ENCODE measurements around the gene TTYH1.
"Not testable (repeated sequence)": the region's sequence is repeated elsewhere in the genome, so short reads cannot be mapped to it uniquely, and the experiment has no call there.

The TTYH1 gene

DNA sequence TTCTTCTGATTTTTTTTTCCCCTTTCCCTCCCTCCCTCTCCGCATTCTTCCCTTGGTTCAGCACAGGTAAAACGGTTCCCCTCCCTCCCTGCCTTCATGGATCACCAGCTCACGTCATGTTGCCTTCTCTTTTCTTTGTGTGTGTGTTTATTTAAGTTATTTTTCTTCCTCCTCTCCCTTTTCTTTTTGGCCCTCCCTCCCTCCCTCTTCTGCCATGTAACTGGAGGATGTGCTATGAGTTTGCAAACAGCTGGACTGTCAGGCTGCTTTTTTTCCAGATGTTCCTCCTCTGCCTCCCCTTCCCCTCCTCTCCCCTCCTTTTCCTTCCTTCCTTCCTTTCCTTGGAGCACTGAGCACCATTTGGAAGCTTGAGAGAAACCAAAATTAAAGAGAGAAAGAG lies 46.3 kb downstream of the TTYH1 start:
- DNase-seq, result no peak

DNA sequence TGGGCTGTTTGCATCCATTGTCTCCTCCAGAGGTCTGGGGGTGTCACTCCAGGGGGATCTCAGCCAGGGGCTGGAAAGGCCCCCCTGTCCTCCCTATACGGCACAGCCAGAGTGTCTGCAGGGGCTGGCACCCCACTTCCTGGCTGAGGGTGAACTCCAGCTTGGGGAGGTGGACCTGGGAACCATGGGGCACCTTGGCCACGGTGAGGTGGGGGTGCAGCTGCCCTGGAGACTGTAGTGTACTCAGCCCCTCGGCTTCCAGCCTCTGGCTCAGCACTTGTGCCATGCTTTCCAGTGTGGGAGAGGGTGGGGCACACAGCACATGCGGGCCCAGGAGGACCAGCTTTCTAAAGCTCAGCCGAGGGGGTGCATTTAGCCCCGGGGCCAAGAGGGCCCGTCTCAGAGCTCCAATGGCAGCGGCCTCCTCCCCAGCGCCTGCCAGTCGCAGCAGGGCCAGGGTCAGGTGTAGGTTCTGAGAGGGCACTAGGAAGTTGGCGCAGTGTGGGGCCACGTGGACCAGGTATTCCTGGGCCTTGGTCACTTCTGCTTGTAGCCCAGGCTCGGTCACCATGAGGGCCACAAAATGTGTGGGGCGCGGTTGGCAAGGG lies 46.9 kb downstream of the TTYH1 start:
- no peak for DNase-seq

- DNase-seq, result peak; percentile 72
These were observed 47.6 kb downstream of the TTYH1 start for GRCh38 chr19:54462655-54463530.

- peak; percentile 92 for DNase-seq
These were observed 48.3 kb downstream of the TTYH1 start, which contains the start of gene LENG9 for GRCh38 chr19:54463531-54464043. TSS of gene LENG9 (minus strand) at chr19:54463778. CDS start at chr19:54463526, 252 bp downstream.

GRCh38 chr19:54464044-54464629 lies 48.9 kb downstream of the TTYH1 start:
- DNase-seq, result peak; percentile 79

DNA sequence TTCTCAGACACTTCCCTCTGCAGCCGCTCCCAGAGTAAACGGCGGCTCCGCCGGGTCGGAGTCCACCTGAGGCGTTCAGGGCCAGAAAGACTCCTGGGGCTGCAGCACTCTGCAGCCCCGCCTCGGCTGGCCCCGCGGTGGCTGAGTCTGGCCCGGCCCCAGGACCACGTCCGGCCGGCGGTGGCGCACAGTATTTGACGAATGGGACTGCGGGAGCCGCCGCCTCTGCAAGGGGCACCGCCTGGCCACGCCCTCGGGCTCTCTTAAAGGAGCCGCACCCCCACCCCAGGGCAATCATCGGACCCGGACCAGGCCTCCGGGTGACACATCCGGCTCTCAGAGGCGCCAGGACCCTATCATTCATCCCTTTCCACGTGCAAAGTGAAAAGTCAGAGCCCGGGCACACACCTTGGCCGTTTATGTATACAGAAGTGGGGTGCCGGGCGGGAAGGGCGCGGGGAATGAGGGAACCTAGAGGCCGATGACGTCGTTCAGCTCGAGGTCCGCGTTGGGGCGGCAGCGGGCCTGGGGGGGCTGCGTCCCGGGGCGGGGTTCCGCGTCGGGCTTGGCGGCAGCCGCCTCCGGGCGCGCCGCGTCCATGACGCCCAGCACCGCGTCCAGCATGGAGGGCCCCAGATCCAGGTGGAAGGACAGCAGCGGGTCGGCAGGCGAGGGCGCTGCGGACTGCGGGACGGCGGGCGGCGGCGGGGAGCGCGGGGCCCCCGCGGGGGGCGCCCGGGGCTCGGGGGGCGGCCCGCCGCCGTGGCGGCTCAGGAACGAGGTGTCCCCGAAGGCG lies 49.6 kb downstream of the TTYH1 start:
- peak; percentile 77 for DNase-seq

DNA sequence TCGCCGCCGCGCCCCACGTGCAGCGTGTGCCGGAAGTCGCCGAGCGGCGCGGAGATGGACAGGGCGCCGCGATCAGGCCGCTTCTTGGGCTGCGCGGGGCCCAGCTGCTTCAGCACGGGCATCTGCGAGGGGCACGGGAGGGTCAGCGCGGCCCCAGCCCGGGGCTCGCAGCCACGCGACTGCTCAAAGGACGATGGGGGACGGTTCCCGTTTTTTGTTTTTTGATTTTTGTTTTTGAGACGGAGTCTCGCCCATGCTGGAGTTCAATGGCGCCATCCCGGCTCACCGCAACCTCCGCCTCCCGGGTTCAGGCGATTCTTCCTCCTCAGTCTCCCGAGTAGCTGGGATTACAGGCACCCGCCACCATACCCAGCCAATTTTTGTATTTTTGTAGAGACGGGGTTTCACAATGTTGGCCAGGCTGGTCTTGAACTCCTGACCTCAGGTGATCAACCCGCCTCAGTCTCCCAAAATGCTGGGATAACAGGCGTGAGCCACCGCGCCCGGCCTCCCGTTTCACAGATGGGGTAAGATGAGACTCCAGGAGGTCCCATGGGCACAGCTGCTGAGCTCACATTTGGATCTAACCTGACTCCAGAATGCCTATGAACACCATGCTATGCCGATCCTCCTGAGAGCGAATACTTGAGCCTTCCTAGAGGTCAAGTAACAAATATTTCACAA lies 50.3 kb downstream of the TTYH1 start:
- no peak for DNase-seq

DNA sequence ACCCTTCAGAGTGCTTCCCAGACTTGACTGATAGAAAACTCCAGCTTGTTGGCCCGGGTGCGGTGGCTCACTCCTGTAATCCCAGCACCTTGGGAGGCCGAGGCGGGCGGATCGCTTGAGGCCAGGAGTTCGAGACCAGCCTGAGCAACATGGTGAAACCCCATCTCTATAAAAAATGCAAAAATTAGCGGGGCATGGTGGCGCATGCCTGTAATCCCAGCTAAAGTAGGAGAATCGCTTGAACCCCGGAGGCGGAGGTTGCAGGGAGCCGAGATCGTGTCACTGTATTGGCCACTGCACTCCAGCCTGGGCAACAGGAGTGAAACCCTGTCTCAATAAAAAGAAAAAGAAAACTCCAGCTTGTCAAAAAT lies 50.8 kb downstream of the TTYH1 start:
- DNase-seq, result not testable (repeated sequence)

- DNase-seq, result no peak
These were observed 54.3 kb downstream of the TTYH1 start for GRCh38 chr19:54469496-54469934.

GRCh38 chr19:54470276-54470887 lies 55.1 kb downstream of the TTYH1 start:
- DNase-seq, result no peak

- DNase-seq, result no peak
These were observed 55.9 kb downstream of the TTYH1 start for GRCh38 chr19:54470991-54471782.

GRCh38 chr19:54473071-54473891 lies 58.0 kb downstream of the TTYH1 start, which contains the start of gene CDC42EP5:
TSS of gene CDC42EP5 (minus strand) at chr19:54473296. CDS start at chr19:54465547, 7,749 bp downstream.
- DNase-seq, result no peak

DNA sequence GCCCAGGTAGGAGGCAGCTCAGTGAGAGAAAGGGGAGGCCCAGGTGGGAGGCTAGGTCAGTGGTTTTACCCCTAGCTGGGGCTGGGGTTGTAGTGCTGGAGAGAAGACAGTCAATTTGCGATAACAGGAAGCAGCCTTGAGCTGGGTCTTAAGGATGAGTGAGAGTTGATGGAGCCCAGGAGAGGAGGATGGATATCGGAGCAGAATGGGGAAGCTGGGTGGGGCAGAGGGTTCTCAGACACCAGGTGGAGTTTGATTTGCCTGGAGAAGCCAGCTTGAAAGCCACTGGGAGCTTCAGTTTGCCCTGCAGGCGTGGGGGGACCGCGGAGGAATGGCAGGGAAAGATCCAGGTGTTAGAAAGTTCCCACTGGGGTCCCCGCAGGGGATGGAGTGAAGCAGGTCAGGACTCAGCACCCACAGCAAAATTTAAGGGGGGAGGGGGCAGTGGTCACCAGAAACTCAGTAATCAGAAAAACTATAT lies 58.7 kb downstream of the TTYH1 start:
- no peak for DNase-seq

GRCh38 chr19:54475706-54476105 lies 60.4 kb downstream of the TTYH1 start:
- no peak for DNase-seq

GRCh38 chr19:54477650-54478049 lies 62.4 kb downstream of the TTYH1 start:
- DNase-seq, result no peak

GRCh38 chr19:54478677-54479266 lies 63.5 kb downstream of the TTYH1 start:
- DNase-seq, result peak; percentile 24

DNA sequence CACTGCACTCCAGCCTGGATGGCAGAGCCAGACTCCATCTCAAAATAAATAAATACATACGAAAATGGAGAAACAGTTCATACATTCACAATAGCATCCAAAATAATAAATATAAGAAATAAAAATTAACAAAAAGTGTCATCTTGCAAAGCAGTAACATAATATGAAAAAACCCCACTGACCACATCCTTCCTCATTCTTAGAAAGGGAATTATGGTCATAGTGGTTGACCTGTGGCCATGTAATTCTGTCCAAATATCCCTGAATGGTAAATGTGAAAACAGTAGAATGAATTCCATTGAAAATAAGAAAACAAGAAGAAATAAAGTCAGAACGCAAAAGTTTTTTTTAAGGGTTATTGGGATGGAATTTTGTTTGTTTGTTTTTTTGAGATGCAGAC lies 64.8 kb downstream of the TTYH1 start:
- no peak for DNase-seq

DNA sequence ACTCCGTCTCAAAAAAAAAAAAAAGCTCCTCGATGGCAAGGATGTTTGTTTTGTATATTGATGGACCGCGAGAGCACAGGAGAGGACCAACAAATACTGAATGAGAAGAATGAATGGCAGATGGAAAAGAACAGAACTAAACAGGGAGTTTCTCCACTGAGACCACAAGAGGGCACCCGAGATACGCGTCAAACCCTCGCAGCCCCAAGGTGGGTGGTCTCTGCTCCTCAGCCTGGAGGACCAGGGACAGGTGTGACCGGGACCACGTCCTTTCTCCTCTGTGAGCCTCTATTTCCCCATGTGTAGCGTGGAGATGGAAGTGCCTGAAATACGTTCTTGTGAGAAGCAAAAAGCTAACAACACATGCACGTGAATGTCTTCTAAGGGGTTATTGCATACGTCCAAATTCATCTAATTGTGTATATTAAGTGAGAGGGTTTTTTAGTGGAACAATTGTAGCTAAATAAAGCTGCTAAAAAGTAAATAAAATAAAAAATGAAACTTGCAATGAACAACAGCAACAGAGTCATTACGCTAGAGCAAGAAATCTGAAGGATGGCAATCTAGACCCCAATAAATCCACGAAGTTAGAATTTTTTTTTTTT lies 66.2 kb downstream of the TTYH1 start:
- peak; percentile 55 for DNase-seq

- no peak for DNase-seq
These were observed 67.6 kb downstream of the TTYH1 start for GRCh38 chr19:54482889-54483288.
